HepG2 (cell line): Measurements from ENCODE around the gene KDM5B. TPM values are rescaled to one million over a fixed set of nuclear protein-coding genes. Genes with fewer than 3 reads are reported as not detected.

Source experiments
- ATAC-seq: fragments of 200-7000 bp; cut with Tn5 transposase; 3 replicates; pipeline ENCODE4 v1.9.1; 2020; ENCODE audit warnings: mild to moderate bottlenecking, moderate library complexity
- BruUV-seq: library from RNA; stranded (reverse); fragments of 400-500 nt; replicated peaks from 2 replicates; lab custom pipeline; 2021; lab: Mats Ljungman, UMichigan
- CTCF ChIA-PET: fragments of 300-600 bp; formaldehyde crosslinking; extraction: SDS; loops from one replicate; lab custom pipeline; 2021; ENCODE audit warnings: low total read pairs, inconsistent platforms, low intra/inter-chr PET ratio; lab: Yijun Ruan, JAX
- POLR2A ChIA-PET: fragments of 350-600 bp; sonication (Branson Sonifier 250); formaldehyde crosslinking; loops from one replicate; lab custom pipeline; 2020; ENCODE audit warnings: antibody characterized with exemption, inconsistent platforms; lab: Yijun Ruan, JAX
- DNase-seq: peaks from one replicate; pipeline ENCODE4 v3.0.0-alpha.2; 2015; ENCODE audit warnings: low spot score
- FAIRE-seq: peaks from 3 replicates; lab custom pipeline; 2011; peaks lifted over from hg19 to GRCh38; lab: Jason Lieb, UNC
- H2AFZ ChIP-seq: one replicate; pipeline ENCODE4 v1.6.1; 2011; ENCODE audit warnings: low read length, inconsistent platforms
- H3K27ac ChIP-seq: fragments of 300-600 bp; 3 replicates; pipeline ENCODE4 v1.8.0; 2011; ENCODE audit warnings: mixed run types, mild to moderate bottlenecking, mixed read lengths, low read length, inconsistent platforms; ENCODE audit not compliant: insufficient read depth; ENCODE audit errors: extremely low read length
- H3K27me3 ChIP-seq, 2 experiments: fragments of 200-600 bp in 1 of 2; 2 replicates in 1 of 2; 3 replicates in 1 of 2; pipeline versions ENCODE4 v1.6.0 to v1.8.0; 2011; ENCODE audit warnings: low read length in 2 of 2, mild to moderate bottlenecking in 2 of 2, moderate library complexity in 2 of 2, inconsistent platforms in 1 of 2; ENCODE audit not compliant: insufficient read depth in 2 of 2, control insufficient read depth in 1 of 2
- H3K36me3 ChIP-seq, 2 experiments: fragments of 200-600 bp in 1 of 2; replicated peaks in 1 of 2; 2 replicates in 1 of 2; 3 replicates in 1 of 2; pipeline versions ENCODE4 v1.5.1 to v1.8.0; 2011; ENCODE audit warnings: low read length in 2 of 2, inconsistent platforms in 1 of 2; ENCODE audit not compliant: insufficient read depth in 2 of 2, control insufficient read depth in 1 of 2
- H3K4me1 ChIP-seq: 2 replicates; pipeline ENCODE4 v1.5.1; 2012; ENCODE audit warnings: low read length, inconsistent platforms; ENCODE audit not compliant: insufficient read depth
- H3K4me2 ChIP-seq: 2 replicates; pipeline ENCODE4 v1.6.0; 2011; ENCODE audit warnings: low read depth, low read length, inconsistent platforms
- H3K4me3 ChIP-seq, 3 experiments: fragments of 200-600 bp in 1 of 3; sonication (generic), shearing (Covaris generic) in 1 of 3; replicated peaks in 1 of 3; 2 replicates each; pipeline ENCODE4 v1.5.1; 2011 to 2016; ENCODE audit warnings: low read length in 3 of 3, inconsistent platforms in 2 of 3, low read depth in 2 of 3, mild to moderate bottlenecking in 2 of 3, control low read depth in 1 of 3, mixed read lengths in 1 of 3; ENCODE audit not compliant: insufficient read depth in 1 of 3
- H3K79me2 ChIP-seq: one replicate; pipeline ENCODE4 v1.6.1; 2011; ENCODE audit warnings: low read length, inconsistent platforms; ENCODE audit not compliant: insufficient read depth
- H3K9ac ChIP-seq: 2 replicates; pipeline ENCODE4 v1.6.0; 2011; ENCODE audit warnings: mild to moderate bottlenecking, low read depth, low read length, inconsistent platforms; ENCODE audit not compliant: insufficient read depth
- H3K9me3 ChIP-seq: 2 replicates; pipeline ENCODE4 v1.5.1; 2012; ENCODE audit warnings: mild to moderate bottlenecking, low read length
- H4K20me1 ChIP-seq: 2 replicates; pipeline ENCODE4 v1.6.0; 2011; ENCODE audit warnings: inconsistent platforms, mild to moderate bottlenecking, low read length, moderate library complexity; ENCODE audit not compliant: insufficient read depth
- AGO2 ChIP-seq: fragments of 200-400 bp; formaldehyde crosslinking; optimal IDR thresholded peaks from 2 replicates; pipeline ENCODE3; 2017; ENCODE audit warnings: mild to moderate bottlenecking, low read depth, low read length, moderate library complexity
- CBX5 ChIP-seq: sonication (generic); formaldehyde crosslinking; IDR thresholded peaks from 2 replicates; pipeline ENCODE4 v1.4.0; 2020; ENCODE audit warnings: missing genetic modification reagents, borderline replicate concordance
- CEBPG ChIP-seq: IDR thresholded peaks from 2 replicates; pipeline ENCODE4 v1.6.1; 2016
- ELF4 ChIP-seq: sonication (generic); formaldehyde crosslinking; IDR thresholded peaks from 2 replicates; pipeline ENCODE4 v1.5.0; 2020; ENCODE audit warnings: missing genetic modification reagents, mild to moderate bottlenecking, moderate library complexity, borderline replicate concordance
- ETV5 ChIP-seq: IDR thresholded peaks from 2 replicates; pipeline ENCODE4 v1.6.1; 2018; ENCODE audit warnings: missing biosample characterization, missing genetic modification reagents, inconsistent platforms, borderline replicate concordance
- ETV6 ChIP-seq: sonication (generic); formaldehyde crosslinking; conservative IDR thresholded peaks from 2 replicates; pipeline ENCODE4 v1.4.0; 2020; ENCODE audit warnings: missing genetic modification reagents
- GFI1 ChIP-seq: sonication (generic); formaldehyde crosslinking; IDR thresholded peaks from 2 replicates; pipeline ENCODE4 v1.5.0; 2020; ENCODE audit warnings: missing genetic modification reagents, mild to moderate bottlenecking, borderline replicate concordance
- HDAC6 ChIP-seq: fragments of 200-600 bp; sonication (generic); IDR thresholded peaks from 2 replicates; pipeline ENCODE4 v1.7.0; 2017; ENCODE audit warnings: mild to moderate bottlenecking, antibody characterized with exemption, low read length, low read depth
- HNRNPK ChIP-seq: fragments of 200-400 bp; formaldehyde crosslinking; IDR thresholded peaks from 2 replicates; pipeline ENCODE4 v1.6.1; 2018; ENCODE audit warnings: low read length, low read depth, moderate library complexity, mild to moderate bottlenecking; ENCODE audit not compliant: poor library complexity, severe bottlenecking
- KDM3A ChIP-seq: IDR thresholded peaks from 2 replicates; pipeline ENCODE4 v1.6.1; 2018; ENCODE audit warnings: low read depth, missing compliant biosample characterization
- MIER3 ChIP-seq: IDR thresholded peaks from 2 replicates; pipeline ENCODE4 v1.6.1; 2016; ENCODE audit warnings: missing compliant biosample characterization, borderline replicate concordance
- PHF8 ChIP-seq: sonication (generic); formaldehyde crosslinking; IDR thresholded peaks from 2 replicates; pipeline ENCODE4 v1.5.0; 2020; ENCODE audit warnings: missing genetic modification reagents
- SALL2 ChIP-seq: sonication (generic); formaldehyde crosslinking; IDR thresholded peaks from 2 replicates; pipeline ENCODE4 v1.8.1; 2023; ENCODE audit warnings: mild to moderate bottlenecking, missing genetic modification reagents, inconsistent platforms
- SATB2 ChIP-seq: sonication (generic); formaldehyde crosslinking; IDR thresholded peaks from 2 replicates; pipeline ENCODE4 v1.5.0; 2020; ENCODE audit warnings: missing genetic modification reagents
- YY1 ChIP-seq: IDR thresholded peaks from 2 replicates; pipeline ENCODE4 v1.6.1; 2011; ENCODE audit warnings: low read length, low read depth, moderate library complexity, mild to moderate bottlenecking; ENCODE audit not compliant: insufficient read depth, insufficient replicate concordance
- ZFP36 ChIP-seq: fragments of 150-350 bp; IDR thresholded peaks from 2 replicates; pipeline ENCODE4 v1.6.1; 2018; ENCODE audit warnings: borderline replicate concordance, low read length, low read depth; ENCODE audit not compliant: partially characterized antibody
- ZNF207 ChIP-seq: fragments of 450-650 bp; IDR thresholded peaks from 2 replicates; pipeline ENCODE4 v1.6.1; 2016; ENCODE audit warnings: antibody characterized with exemption, borderline replicate concordance
- ZNF430 ChIP-seq: sonication (generic); formaldehyde crosslinking; IDR thresholded peaks from 2 replicates; pipeline ENCODE4 v1.9.0; 2021; ENCODE audit warnings: mild to moderate bottlenecking, missing genetic modification reagents
- ZNF552 ChIP-seq: sonication (generic); formaldehyde crosslinking; IDR thresholded peaks from 2 replicates; pipeline ENCODE4 v1.9.0; 2022; ENCODE audit warnings: missing genetic modification reagents, mild to moderate bottlenecking, borderline replicate concordance
- ZNF816 ChIP-seq: sonication (generic); formaldehyde crosslinking; IDR thresholded peaks from 2 replicates; pipeline ENCODE4 v1.8.0; 2022; ENCODE audit warnings: missing genetic modification reagents, mild to moderate bottlenecking, borderline replicate concordance
- ZSCAN21 ChIP-seq: sonication (generic); formaldehyde crosslinking; IDR thresholded peaks from 2 replicates; pipeline ENCODE4 v1.8.0; 2022; ENCODE audit warnings: mild to moderate bottlenecking, missing genetic modification reagents, moderate library complexity, borderline replicate concordance
- WGBS: methylation state at CpG from one replicate; pipeline ENCODE4 v1.1.6; 2017; ENCODE audit warnings: low lambda C conversion rate; 5-methylcytosine and 5-hydroxymethylcytosine counted together
- in situ Hi-C: cut with HindIII; loops from 2 replicates; pipeline ENCODE4 v1.10.0; 2017; ENCODE audit warnings: low pct_unique_long_range_greater_than_20kb; ENCODE audit not compliant: extremely low pct_ligation_motif_present
- intact Hi-C: fragments of 100-400 bp; cut with micrococcal nuclease; formaldehyde crosslinking; loops from one replicate; pipeline ENCODE4 v1.10.0; 2022; ENCODE audit not compliant: unreplicated experiment
- polyA plus RNA-seq, 8 experiments: library from polyadenylated mRNA; depleted of rRNA in 3 of 8; stranded (reverse) in 7 of 8; unstranded in 1 of 8; fragments of >200 nt; fragmentation: Illumina TruSeq in 4 of 8; extraction: Trizol in 4 of 8; gene quantifications; 2 replicates each; pipeline versions ENCODE4 v1.2.1 to v1.2.3, GENCODE V29; 2011 to 2016; ENCODE audit warnings: low read depth in 4 of 8, missing spikeins in 1 of 8, mixed read lengths in 1 of 8; ENCODE audit not compliant: insufficient read depth in 1 of 8
- total RNA-seq, 5 experiments: library from RNA; depleted of rRNA; stranded (reverse); fragments of >200 nt; fragmentation: Illumina TruSeq; extraction: Trizol; gene quantifications; 2 replicates each; pipeline ENCODE4 v1.2.3, GENCODE V29; 2016; ENCODE audit warnings: low read depth in 1 of 5
- TF ChIP-seq, protein P1 (sequence below): sonication (generic); formaldehyde crosslinking; IDR thresholded peaks from 2 replicates; pipeline ENCODE4 v1.4.0; 2020; ENCODE audit warnings: missing genetic modification reagents
- TF ChIP-seq, protein P2 (sequence below): sonication (generic); formaldehyde crosslinking; IDR thresholded peaks from 2 replicates; pipeline ENCODE4 v1.5.0; 2020; ENCODE audit warnings: missing genetic modification reagents, mild to moderate bottlenecking, borderline replicate concordance

The KDM5B gene
- total and polyA plus RNA-seq, 2 of the 13 experiments (the other 11 are each of a cell fraction or from before 2014, with no cell fraction given), result 34.2 to 35.4 TPM

DNA sequence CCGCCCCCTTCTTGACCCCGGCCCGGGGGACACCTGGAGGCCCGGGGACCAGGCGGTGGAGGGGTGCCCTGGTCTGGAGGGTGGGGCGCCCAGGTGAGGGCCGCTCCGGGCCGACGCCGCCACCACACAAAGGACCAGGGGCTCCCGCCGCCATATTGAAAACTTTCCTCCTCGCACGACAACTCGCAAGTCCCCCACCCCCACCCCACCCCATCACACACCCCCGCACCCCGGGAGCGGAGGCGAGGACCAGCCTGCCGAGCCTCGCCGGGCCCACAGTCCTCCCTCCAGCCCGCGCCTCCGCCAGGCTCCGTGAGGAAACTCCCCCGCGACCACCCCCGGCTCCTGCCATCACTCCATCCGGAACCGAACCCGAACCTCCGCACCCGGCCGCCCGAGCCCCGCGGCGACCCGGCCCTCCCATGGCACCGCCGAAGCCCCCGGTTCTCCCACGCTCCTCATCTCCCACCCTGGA is 733 bp downstream of the KDM5B start:
- BruUV-seq, result no TSS peak
- ChIA-PET POLR2A (interaction anchor here (0.5 to 1.3 kb wide), 9 partner anchors 12 to 199 kb away, joined by 3 to 29 read pairs (median 4); partner anchors contain the start of gene RABIF), CTCF (no interaction called here)
- in situ Hi-C loops, result no loop called here
- peak overlapping the region; percentile 81 for H3K9ac ChIP-seq
- peaks cover 69% of the 10 kb centered on the region for H3K4me1 ChIP-seq
- H3K79me2 ChIP-seq, result peaks cover 52% of the 10 kb centered on the region
- intact Hi-C loops, result no loop called here
- WGBS, result 0% methylated on average over 3 of the region's 45 CpGs
- DNase-seq (no peak), FAIRE-seq (no peak), ATAC-seq (peak; percentile 3; the same call in 2 of the 3 replicates)
- peak overlapping the region; percentile 59 for H3K27ac ChIP-seq
- H3K4me2 ChIP-seq, result peak overlapping the region; percentile 96
- no peaks in the 10 kb centered on the region; a peak in 1 of 5 replicates for H3K27me3 ChIP-seq
- no peak overlapping the region for H2AFZ ChIP-seq
- peaks cover 30% of the 10 kb centered on the region for H4K20me1 ChIP-seq
- no peaks in the 10 kb centered on the region for H3K36me3 ChIP-seq
- H3K4me3 ChIP-seq, result peak overlapping the region; percentile 82 to 97 (median 97)
- no peaks in the 10 kb centered on the region for H3K9me3 ChIP-seq
- no peak for TF ChIP-seq HDAC6
- no peak for TF ChIP-seq KDM3A
- no peak for TF ChIP-seq ZNF816 (CRISPR knock-in tag)
- no peak for TF ChIP-seq ZNF207
- no peak for TF ChIP-seq ELF4 (CRISPR knock-in tag)
- TF ChIP-seq HNRNPK, result peak; percentile 73
- TF ChIP-seq, protein P1, sequence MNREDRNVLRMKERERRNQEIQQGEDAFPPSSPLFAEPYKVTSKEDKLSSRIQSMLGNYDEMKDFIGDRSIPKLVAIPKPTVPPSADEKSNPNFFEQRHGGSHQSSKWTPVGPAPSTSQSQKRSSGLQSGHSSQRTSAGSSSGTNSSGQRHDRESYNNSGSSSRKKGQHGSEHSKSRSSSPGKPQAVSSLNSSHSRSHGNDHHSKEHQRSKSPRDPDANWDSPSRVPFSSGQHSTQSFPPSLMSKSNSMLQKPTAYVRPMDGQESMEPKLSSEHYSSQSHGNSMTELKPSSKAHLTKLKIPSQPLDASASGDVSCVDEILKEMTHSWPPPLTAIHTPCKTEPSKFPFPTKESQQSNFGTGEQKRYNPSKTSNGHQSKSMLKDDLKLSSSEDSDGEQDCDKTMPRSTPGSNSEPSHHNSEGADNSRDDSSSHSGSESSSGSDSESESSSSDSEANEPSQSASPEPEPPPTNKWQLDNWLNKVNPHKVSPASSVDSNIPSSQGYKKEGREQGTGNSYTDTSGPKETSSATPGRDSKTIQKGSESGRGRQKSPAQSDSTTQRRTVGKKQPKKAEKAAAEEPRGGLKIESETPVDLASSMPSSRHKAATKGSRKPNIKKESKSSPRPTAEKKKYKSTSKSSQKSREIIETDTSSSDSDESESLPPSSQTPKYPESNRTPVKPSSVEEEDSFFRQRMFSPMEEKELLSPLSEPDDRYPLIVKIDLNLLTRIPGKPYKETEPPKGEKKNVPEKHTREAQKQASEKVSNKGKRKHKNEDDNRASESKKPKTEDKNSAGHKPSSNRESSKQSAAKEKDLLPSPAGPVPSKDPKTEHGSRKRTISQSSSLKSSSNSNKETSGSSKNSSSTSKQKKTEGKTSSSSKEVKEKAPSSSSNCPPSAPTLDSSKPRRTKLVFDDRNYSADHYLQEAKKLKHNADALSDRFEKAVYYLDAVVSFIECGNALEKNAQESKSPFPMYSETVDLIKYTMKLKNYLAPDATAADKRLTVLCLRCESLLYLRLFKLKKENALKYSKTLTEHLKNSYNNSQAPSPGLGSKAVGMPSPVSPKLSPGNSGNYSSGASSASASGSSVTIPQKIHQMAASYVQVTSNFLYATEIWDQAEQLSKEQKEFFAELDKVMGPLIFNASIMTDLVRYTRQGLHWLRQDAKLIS (CRISPR knock-in tag), result no peak
- no peak for TF ChIP-seq ZNF430 (CRISPR knock-in tag)
- peak; percentile 79 for TF ChIP-seq YY1
- no peak; the same call in 1 of the 2 replicates for TF ChIP-seq SALL2 (CRISPR knock-in tag)
- no peak for TF ChIP-seq CBX5 (CRISPR knock-in tag)
- no peak for TF ChIP-seq GFI1 (CRISPR knock-in tag)
- no peak for TF ChIP-seq CEBPG (CRISPR knock-in tag)
- TF ChIP-seq SATB2 (CRISPR knock-in tag), result no peak
- TF ChIP-seq ZSCAN21 (CRISPR knock-in tag), result no peak
- no peak for TF ChIP-seq AGO2
- TF ChIP-seq ETV5, result no peak
- no peak for TF ChIP-seq ZFP36
- TF ChIP-seq, protein P2, sequence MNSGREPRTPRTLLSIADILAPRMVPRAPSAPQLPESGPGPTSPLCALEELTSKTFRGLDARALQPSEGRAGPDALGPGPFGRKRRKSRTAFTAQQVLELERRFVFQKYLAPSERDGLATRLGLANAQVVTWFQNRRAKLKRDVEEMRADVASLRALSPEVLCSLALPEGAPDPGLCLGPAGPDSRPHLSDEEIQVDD (CRISPR knock-in tag), result no peak
- no peak for TF ChIP-seq ZNF552 (CRISPR knock-in tag)
- TF ChIP-seq MIER3 (CRISPR knock-in tag), result no peak
- no peak for TF ChIP-seq ETV6 (CRISPR knock-in tag)
- TF ChIP-seq PHF8, result peak; percentile 50; the same call in 1 of the 2 replicates
